ENCODE data around the gene NPDC1. TPM values are rescaled to one million over a fixed set of nuclear protein-coding genes. Genes with fewer than 3 reads are reported as not detected.

Gene NPDC1
- total RNA-seq, 1 donor: 2.5 TPM

GRCh38 chr9:136996361-136997292 lies 49.4 kb downstream of the NPDC1 start, which contains the start of gene CLIC3:
CLIC3 (minus strand) TSS chr9:136996568; CDS start chr9:136996543, 25 bp downstream.
- Histone ChIP-seq H3K9me3 (ENCODE audit: low read depth, low read length) (no peaks in the 10 kb centered on the region), H3K27me3 (ENCODE audit: insufficient read depth, low read length) (no peaks in the 10 kb centered on the region), H3K4me1 (ENCODE audit: insufficient read depth, low read length) (peaks cover 79% of the 10 kb centered on the region), H3K4me3 (ENCODE audit: low read length) (peak within 1 kb of the TSS; percentile 2)

- H3K27me3 ChIP-seq (ENCODE audit: insufficient read depth, low read length): no peaks in the 10 kb centered on the region
- peak overlapping the region; percentile 2 for H3K4me3 ChIP-seq (ENCODE audit: low read length)
Measured at GRCh38 chr9:136995772-136996311, 50.1 kb downstream of the NPDC1 start.

GRCh38 chr9:136995362-136995761 lies 50.6 kb downstream of the NPDC1 start:
- Histone ChIP-seq H3K4me1 (ENCODE audit: insufficient read depth, low read length) (peaks cover 73% of the 10 kb centered on the region), H3K4me3 (ENCODE audit: low read length) (no peak overlapping the region), H3K27me3 (ENCODE audit: insufficient read depth, low read length) (no peaks in the 10 kb centered on the region), H3K9me3 (ENCODE audit: low read depth, low read length) (no peaks in the 10 kb centered on the region)

More at GRCh38 chr9:136995772-136996311, 50.1 kb downstream of the NPDC1 start:
- Histone ChIP-seq H3K4me1 (ENCODE audit: insufficient read depth, low read length) (peaks cover 77% of the 10 kb centered on the region), H3K9me3 (ENCODE audit: low read depth, low read length) (no peaks in the 10 kb centered on the region)

GRCh38 chr9:136994888-136995230 lies 51.1 kb downstream of the NPDC1 start:
- Histone ChIP-seq H3K9me3 (ENCODE audit: low read depth, low read length) (no peaks in the 10 kb centered on the region), H3K4me1 (ENCODE audit: insufficient read depth, low read length) (peaks cover 68% of the 10 kb centered on the region), H3K27me3 (ENCODE audit: insufficient read depth, low read length) (no peaks in the 10 kb centered on the region), H3K4me3 (ENCODE audit: low read length) (no peak overlapping the region)

- H3K9me3 ChIP-seq (ENCODE audit: low read depth, low read length): no peaks in the 10 kb centered on the region
- H3K4me1 ChIP-seq (ENCODE audit: insufficient read depth, low read length): peaks cover 63% of the 10 kb centered on the region
- no peak overlapping the region for H3K4me3 ChIP-seq (ENCODE audit: low read length)
- no peaks in the 10 kb centered on the region for H3K27me3 ChIP-seq (ENCODE audit: insufficient read depth, low read length)
Measured at GRCh38 chr9:136994180-136994887, 51.6 kb downstream of the NPDC1 start.

GRCh38 chr9:136992819-136993369 lies 53.1 kb downstream of the NPDC1 start:
- H3K4me1 ChIP-seq (ENCODE audit: insufficient read depth, low read length): peaks cover 48% of the 10 kb centered on the region
- peak overlapping the region; percentile 61 for H3K4me3 ChIP-seq (ENCODE audit: low read length)
- no peaks in the 10 kb centered on the region for H3K9me3 ChIP-seq (ENCODE audit: low read depth, low read length)
- H3K27me3 ChIP-seq (ENCODE audit: insufficient read depth, low read length): no peaks in the 10 kb centered on the region

GRCh38 chr9:136991993-136992818 lies 53.8 kb downstream of the NPDC1 start, which contains the start of gene PAXX:
PAXX (plus strand) TSS chr9:136992422; CDS start chr9:136992444, 22 bp downstream.
- Histone ChIP-seq H3K27me3 (ENCODE audit: insufficient read depth, low read length) (no peaks in the 10 kb centered on the region), H3K9me3 (ENCODE audit: low read depth, low read length) (no peaks in the 10 kb centered on the region), H3K4me1 (ENCODE audit: insufficient read depth, low read length) (peaks cover 41% of the 10 kb centered on the region), H3K4me3 (ENCODE audit: low read length) (peak within 1 kb of the TSS; percentile 61)

GRCh38 chr9:136990242-136990911 lies 55.6 kb downstream of the NPDC1 start:
- Histone ChIP-seq H3K27me3 (ENCODE audit: insufficient read depth, low read length) (peaks cover 3% of the 10 kb centered on the region), H3K4me1 (ENCODE audit: insufficient read depth, low read length) (peaks cover 27% of the 10 kb centered on the region), H3K9me3 (ENCODE audit: low read depth, low read length) (no peaks in the 10 kb centered on the region), H3K4me3 (ENCODE audit: low read length) (no peak overlapping the region)

Other genes with a start within 250 kb of the NPDC1 start
- 1.7 TPM for gene CCDC183, start 249.8 kb downstream of the NPDC1 start, total RNA-seq
- gene RABL6, start 238.2 kb downstream of the NPDC1 start, total RNA-seq: 36.4 TPM
- 0.73 TPM for gene AJM1, start 203.7 kb downstream of the NPDC1 start, total RNA-seq
- gene PHPT1, start 196.8 kb downstream of the NPDC1 start, total RNA-seq: 14.0 TPM
- 0.52 TPM for gene MAMDC4, start 193.8 kb downstream of the NPDC1 start, total RNA-seq
- gene EDF1, start 179.9 kb downstream of the NPDC1 start, total RNA-seq: 162 TPM
- gene TRAF2, start 159.7 kb downstream of the NPDC1 start, total RNA-seq: 6.4 TPM
- 67.6 TPM for gene FBXW5, start 101.4 kb downstream of the NPDC1 start, total RNA-seq
- not detected for gene C8G, start 100.9 kb downstream of the NPDC1 start, total RNA-seq
- gene LCN12, start 93.9 kb downstream of the NPDC1 start, total RNA-seq: not detected
- gene PTGDS, start 68.7 kb downstream of the NPDC1 start, total RNA-seq: 10.8 TPM
- 0.10 TPM for gene LCNL1, start 63.2 kb downstream of the NPDC1 start, total RNA-seq
- 23.6 TPM for gene PAXX, start 53.8 kb downstream of the NPDC1 start, total RNA-seq
- gene CLIC3, start 49.6 kb downstream of the NPDC1 start, total RNA-seq: 3.4 TPM
- 14.7 TPM for gene ABCA2, start 17.9 kb downstream of the NPDC1 start, total RNA-seq
- 2.6 TPM for gene FUT7, start 14.1 kb downstream of the NPDC1 start, total RNA-seq
- not detected for gene ENTPD2, start 7.9 kb upstream of the NPDC1 start, total RNA-seq
- gene SAPCD2, start 24.4 kb upstream of the NPDC1 start, total RNA-seq: 3.3 TPM
- gene UAP1L1, start 31.3 kb upstream of the NPDC1 start, total RNA-seq: 6.2 TPM
- 30.3 TPM for gene MAN1B1, start 40.8 kb upstream of the NPDC1 start, total RNA-seq
- 86.9 TPM for gene DPP7, start 68.6 kb upstream of the NPDC1 start, total RNA-seq
- gene GRIN1, start 93.0 kb upstream of the NPDC1 start, total RNA-seq: not detected
- 0.21 TPM for gene LRRC26, start 123.9 kb upstream of the NPDC1 start, total RNA-seq
- gene TMEM210, start 125.9 kb upstream of the NPDC1 start, total RNA-seq: not detected
- 36.7 TPM for gene ANAPC2, start 142.4 kb upstream of the NPDC1 start, total RNA-seq
- gene SSNA1, start 142.5 kb upstream of the NPDC1 start, total RNA-seq: 38.2 TPM
- 2.4 TPM for gene TPRN, start 154.6 kb upstream of the NPDC1 start, total RNA-seq
- 21.1 TPM for gene TMEM203, start 159.5 kb upstream of the NPDC1 start, total RNA-seq
- 9.2 TPM for gene NDOR1, start 159.5 kb upstream of the NPDC1 start, total RNA-seq
- 0.31 TPM for gene RNF208, start 176.1 kb upstream of the NPDC1 start, total RNA-seq
- 0.21 TPM for gene CYSRT1, start 179.0 kb upstream of the NPDC1 start, total RNA-seq
- 0.10 TPM for gene RNF224, start 181.3 kb upstream of the NPDC1 start, total RNA-seq
- gene SLC34A3, start 184.7 kb upstream of the NPDC1 start, total RNA-seq: not detected
- 67.9 TPM for gene TUBB4B, start 195.1 kb upstream of the NPDC1 start, total RNA-seq
- gene STPG3, start 205.1 kb upstream of the NPDC1 start, total RNA-seq: not detected
- gene NELFB, start 209.2 kb upstream of the NPDC1 start, total RNA-seq: 20.9 TPM
- 5.4 TPM for gene TOR4A, start 231.5 kb upstream of the NPDC1 start, total RNA-seq